IPS-11a (cell line): ENCODE results near the gene SERPINA9.
A peak's percentile ranks its signal among the peaks of the same experiment; 100 is the strongest.
"Not testable (repeated sequence)": the region's sequence is repeated elsewhere in the genome, so short reads cannot be mapped to it uniquely, and the experiment has no call there.

Experiments used
- H3K4me3 ChIP-seq: one replicate; pipeline ENCODE4 v1.5.1; 2013; ENCODE audit warnings: low read depth, low read length, control low read depth

SERPINA9 gene

GRCh38 chr14:94486883-94487282 lies 10.9 kb upstream of the SERPINA9 start:
- H3K4me3 ChIP-seq = no peak overlapping the region

- peak overlapping the region; percentile 24 for H3K4me3 ChIP-seq
Observed at GRCh38 chr14:94485944-94486841, 10.2 kb upstream of the SERPINA9 start.

DNA sequence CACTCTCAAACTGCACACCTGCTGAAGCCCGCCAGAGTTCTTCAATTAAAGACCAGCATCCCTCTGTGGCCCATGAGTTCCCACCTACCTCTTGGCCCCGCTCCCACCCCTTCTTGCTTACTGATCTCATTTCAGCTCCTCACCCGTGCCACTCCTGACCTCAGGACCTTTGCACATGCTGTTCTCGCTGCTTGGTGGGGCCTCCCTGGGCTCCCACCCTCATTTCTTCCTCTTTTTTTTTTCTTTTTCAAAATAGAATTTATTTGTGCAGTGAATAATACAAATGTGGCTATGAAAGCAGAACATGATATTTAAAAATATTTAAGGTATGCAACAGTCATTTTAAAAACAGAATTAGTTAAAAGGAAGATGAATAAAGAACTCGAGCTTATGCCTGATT lies 8.5 kb upstream of the SERPINA9 start:
- no peak overlapping the region for H3K4me3 ChIP-seq

- no peak overlapping the region for H3K4me3 ChIP-seq
Observed at GRCh38 chr14:94483729-94484275, 7.8 kb upstream of the SERPINA9 start.

GRCh38 chr14:94483071-94483451 lies 7.1 kb upstream of the SERPINA9 start:
- H3K4me3 ChIP-seq = no peak overlapping the region

DNA sequence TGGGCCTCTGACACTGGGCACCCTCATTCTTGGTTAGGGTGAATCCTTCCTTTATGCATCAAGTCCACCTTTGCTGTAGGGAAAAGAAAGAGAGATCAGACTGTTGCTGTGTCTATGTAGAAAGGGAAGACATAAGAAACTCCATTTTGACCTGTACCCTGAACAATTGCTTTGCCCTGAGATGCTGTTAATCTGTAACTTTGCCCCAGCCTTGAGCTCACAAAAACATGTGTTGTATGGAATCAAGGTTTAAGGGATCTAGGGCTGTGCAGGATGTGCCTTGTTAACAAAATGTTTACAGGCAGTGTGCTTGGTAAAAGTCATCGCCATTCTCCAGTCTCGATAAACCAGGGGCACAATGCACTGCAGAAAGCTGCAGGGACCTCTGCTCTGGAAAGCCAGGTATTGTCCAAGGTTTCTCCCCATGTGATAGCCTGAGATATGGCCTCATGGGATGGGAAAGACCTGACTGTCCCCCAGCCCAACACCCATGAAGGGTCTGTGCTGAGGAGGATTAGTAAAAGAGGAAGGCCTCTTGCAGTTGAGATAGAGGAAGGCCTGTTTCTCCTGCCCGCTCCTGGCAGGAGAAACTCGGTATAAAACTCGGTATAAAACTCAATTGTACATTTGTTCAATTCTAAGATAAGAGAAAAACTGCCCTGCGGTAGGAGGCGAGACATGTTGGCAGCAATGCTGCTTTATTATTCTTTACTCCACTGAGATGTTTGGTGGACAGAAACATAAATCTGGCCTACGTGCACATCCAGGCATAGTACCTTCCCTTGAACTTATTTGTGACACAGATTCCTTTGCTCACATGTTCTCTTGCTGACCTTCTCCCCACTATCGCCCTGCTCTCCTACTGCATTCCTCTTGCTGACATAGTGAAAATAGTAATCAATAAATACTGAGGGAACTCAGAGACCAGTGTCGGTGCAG lies 6.4 kb upstream of the SERPINA9 start:
- not testable (repeated sequence) for H3K4me3 ChIP-seq

GRCh38 chr14:94481468-94482131 lies 5.6 kb upstream of the SERPINA9 start:
- no peak overlapping the region for H3K4me3 ChIP-seq

DNA sequence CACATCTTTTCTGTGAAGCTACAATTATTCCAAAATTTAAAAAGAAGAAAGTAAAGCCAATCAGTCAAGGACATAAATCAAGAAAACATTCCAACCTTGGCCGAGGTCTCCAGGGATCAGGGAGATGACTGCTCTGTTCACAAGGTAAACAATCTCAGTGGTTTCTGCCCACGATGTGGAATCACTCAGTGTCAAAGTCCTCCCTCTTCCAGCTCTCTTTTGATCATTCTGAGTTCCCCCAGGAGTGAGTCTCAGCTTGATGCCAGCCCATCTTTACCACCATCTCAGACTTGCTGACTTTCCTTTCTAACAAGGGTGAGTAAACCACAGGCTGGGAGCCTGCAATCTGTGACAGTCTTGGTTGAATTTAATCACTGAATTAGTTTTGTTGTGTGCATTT lies 4.8 kb upstream of the SERPINA9 start:
- H3K4me3 ChIP-seq = no peak overlapping the region

GRCh38 chr14:94478420-94478819 lies 2.4 kb upstream of the SERPINA9 start:
- no peak overlapping the region for H3K4me3 ChIP-seq

GRCh38 chr14:94474581-94475031 lies 1.4 kb downstream of the SERPINA9 start:
- H3K4me3 ChIP-seq = no peak overlapping the region

GRCh38 chr14:94473666-94474410 lies 2.2 kb downstream of the SERPINA9 start:
- no peak overlapping the region for H3K4me3 ChIP-seq

GRCh38 chr14:94472842-94473241 lies 3.2 kb downstream of the SERPINA9 start:
- H3K4me3 ChIP-seq = no peak overlapping the region

DNA sequence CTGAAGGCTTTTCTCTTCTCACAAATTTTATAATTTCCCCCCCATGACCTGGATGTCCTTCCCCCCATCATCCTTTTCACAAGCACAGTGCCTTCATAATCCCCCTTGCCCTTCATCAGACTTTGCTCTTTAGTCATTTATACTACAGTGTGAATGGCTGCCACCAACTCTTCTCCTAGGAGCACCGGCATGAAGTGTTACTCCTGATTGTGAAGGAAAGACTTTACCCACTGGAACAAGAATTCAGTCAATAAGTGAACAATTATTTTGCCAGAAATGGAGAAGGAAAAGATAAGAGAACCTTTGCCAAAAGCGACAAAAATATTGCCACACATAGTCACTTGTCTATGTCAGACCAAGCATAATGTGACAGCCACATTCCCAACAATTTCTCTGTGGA lies 5.0 kb downstream of the SERPINA9 start:
- H3K4me3 ChIP-seq = no peak overlapping the region

- H3K4me3 ChIP-seq = no peak overlapping the region
Observed at GRCh38 chr14:94470311-94470710, 5.7 kb downstream of the SERPINA9 start.

DNA sequence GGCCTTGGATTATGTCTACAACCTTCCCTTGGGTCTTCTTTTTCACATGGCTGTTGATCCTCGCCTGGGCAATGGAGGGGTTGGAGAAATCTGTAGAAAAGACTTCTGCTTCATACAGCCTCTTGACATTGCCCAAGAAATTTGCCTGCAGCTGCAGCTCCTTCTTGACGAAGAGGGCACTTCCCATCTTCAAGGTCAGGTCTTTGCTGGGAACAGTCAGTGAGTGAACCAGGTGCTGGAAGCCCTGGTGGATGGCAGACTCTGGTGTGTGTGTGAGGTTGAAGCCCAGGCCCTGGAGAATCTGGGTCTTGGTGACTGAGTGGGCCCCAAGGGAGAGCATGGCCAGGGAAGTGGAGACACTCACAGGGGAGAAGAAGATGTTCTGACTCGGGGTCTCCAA lies 6.7 kb downstream of the SERPINA9 start:
- no peak overlapping the region for H3K4me3 ChIP-seq

DNA sequence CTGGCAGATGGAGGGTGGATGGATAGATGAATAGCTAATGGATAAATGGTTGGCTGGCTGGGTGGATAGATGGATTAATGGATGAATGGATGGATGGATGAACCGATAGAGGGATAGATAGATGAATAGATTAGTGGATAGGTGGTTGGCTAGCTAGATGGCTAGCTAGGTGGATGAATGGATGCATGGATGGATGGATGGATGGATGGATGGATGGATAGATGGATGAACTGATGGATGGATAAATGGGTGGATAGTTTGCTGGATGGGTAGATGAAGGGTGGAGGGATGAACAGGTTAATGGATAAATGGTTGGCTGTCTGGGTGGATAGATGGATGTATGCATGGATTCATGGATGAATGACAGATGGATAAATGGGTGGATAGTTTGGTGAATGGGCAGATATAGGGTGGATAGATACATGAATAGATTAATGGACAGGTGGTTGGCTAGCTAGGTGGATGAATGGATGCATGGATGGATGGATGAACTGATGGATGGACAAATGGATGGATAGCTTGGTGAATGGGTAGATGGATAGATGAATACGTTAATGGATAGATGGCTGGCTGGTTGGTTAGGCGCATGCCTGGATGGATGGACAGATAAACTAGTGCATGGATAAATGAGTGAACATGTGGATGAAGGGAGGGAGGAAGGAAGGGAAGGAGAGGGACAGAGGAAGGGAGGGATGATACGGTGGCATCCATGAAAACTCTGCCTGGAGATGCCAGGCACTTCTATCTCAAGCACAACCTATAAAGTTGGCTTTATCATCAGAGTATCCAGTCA lies 8.1 kb downstream of the SERPINA9 start:
- no peak overlapping the region for H3K4me3 ChIP-seq

GRCh38 chr14:94466706-94467370 lies 9.2 kb downstream of the SERPINA9 start:
- H3K4me3 ChIP-seq = no peak overlapping the region

DNA sequence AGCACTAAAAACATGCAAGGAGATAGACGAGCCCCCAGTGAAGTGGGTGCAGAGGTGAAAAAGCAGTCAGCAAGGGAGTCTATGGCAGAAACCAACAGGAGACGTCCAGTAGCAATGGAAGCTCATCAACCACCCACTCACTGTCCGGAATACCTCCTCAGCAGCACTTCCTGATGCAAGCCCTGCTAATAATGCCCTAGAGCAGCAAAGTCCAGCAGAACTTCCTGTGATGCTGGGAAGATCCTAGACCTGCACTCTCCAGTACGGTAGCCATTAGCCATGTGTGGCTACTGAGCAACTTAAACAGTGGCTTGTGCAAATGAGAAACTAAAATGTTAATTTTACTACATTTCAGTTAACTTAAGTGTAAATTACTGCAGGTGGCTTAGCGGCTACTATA lies 11.0 kb downstream of the SERPINA9 start:
- H3K4me3 ChIP-seq = no peak overlapping the region

DNA sequence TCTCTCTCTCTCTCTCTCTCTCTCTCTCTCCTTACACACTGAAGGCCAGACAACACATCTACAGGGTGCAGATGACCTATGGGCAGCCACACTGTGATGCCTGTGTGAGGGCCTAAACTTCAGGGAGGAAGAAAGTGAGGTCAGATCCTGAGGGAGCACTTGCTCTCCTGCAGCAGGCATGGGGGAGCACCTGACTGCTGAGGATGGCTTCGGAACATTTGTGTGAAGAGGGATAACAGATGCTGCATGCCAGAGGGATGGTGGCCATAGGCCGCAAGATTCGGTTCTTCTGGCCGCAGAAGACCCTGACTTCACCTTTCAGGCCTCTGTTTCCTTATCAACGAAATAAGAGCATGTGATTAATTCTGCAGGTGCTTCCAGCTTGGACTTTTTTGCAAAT lies 11.7 kb downstream of the SERPINA9 start:
- no peak overlapping the region for H3K4me3 ChIP-seq
